GM12891 (cell line): ENCODE results near the gene PLEKHH2.

Source experiments
- POLR2A ChIP-seq: IDR thresholded peaks from 2 replicates; pipeline ENCODE4 v1.6.1; 2011; ENCODE audit warnings: low read depth, low read length, control low read depth
- POLR2AphosphoS5 ChIP-seq: IDR thresholded peaks from 2 replicates; pipeline ENCODE4 v1.6.1; 2011; ENCODE audit warnings: low read depth, low read length, control low read depth
- SPI1 ChIP-seq: IDR thresholded peaks from 2 replicates; pipeline ENCODE4 v1.6.1; 2011; ENCODE audit warnings: low read depth, low read length, control low read depth

DNA sequence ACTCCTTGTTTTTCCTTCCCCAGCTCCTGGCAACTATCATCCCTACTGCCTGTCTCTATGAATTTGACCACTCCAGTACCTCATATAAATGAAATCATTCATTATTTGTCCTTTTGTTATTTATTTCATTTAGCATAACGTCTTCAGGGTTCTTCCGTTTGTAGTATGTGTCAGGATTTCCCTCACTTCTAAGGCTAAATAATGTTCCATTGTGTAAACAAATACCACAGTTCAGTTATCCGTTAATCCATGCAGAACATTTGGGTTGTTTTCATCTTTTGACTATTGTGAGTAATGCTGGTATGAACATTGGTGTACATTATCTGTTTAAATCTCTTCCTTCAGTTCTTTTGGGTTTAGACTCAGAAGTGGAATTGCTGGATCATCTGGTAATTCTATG, 155.6 kb downstream of the PLEKHH2 start:
- no peak for TF ChIP-seq SPI1
- TF ChIP-seq POLR2A: no peak
- no peak for TF ChIP-seq POLR2AphosphoS5
